Keratinocyte (primary cell): ENCODE measurements around the gene PSMB9. TPM values are rescaled to one million over a fixed set of nuclear protein-coding genes. Genes with fewer than 3 reads are reported as not detected.
A peak's percentile ranks its signal among the peaks of the same experiment; 100 is the strongest.

Experiments
- DNase-seq: peaks from one replicate; pipeline ENCODE4 v3.0.0-alpha.2; 2011; ENCODE audit warnings: low read depth, missing footprints, low spot score
- FAIRE-seq: peaks from 2 replicates; lab custom pipeline; 2011; peaks lifted over from hg19 to GRCh38; lab: Jason Lieb, UNC
- H2AFZ ChIP-seq: 2 replicates; pipeline ENCODE4 v1.6.0; 2012; ENCODE audit warnings: low read length, control low read depth, inconsistent platforms; ENCODE audit not compliant: control insufficient read depth
- H3K27ac ChIP-seq: 2 replicates; pipeline ENCODE4 v1.5.1; 2011; ENCODE audit warnings: low read length; ENCODE audit not compliant: control insufficient read depth, insufficient read depth
- H3K27me3 ChIP-seq: 3 replicates; pipeline ENCODE4 v1.6.0; 2011; ENCODE audit warnings: low read length; ENCODE audit not compliant: control insufficient read depth, insufficient read depth; ENCODE audit errors: extremely low read depth
- H3K36me3 ChIP-seq, 2 experiments: 2 replicates in 1 of 2; 3 replicates in 1 of 2; pipeline ENCODE4 v1.5.1; 2011; ENCODE audit warnings: low read length in 2 of 2, mild to moderate bottlenecking in 1 of 2; ENCODE audit not compliant: control insufficient read depth in 2 of 2, insufficient read depth in 2 of 2; ENCODE audit errors: extremely low read depth in 1 of 2
- H3K4me1 ChIP-seq: 3 replicates; pipeline ENCODE4 v1.5.1; 2011; ENCODE audit warnings: low read length; ENCODE audit not compliant: control insufficient read depth, insufficient read depth; ENCODE audit errors: extremely low read depth
- H3K4me2 ChIP-seq: 3 replicates; pipeline ENCODE4 v1.6.0; 2011; ENCODE audit warnings: low read depth, low read length; ENCODE audit not compliant: control insufficient read depth, insufficient read depth; ENCODE audit errors: extremely low read depth
- H3K4me3 ChIP-seq, 3 experiments: fragments of 200-600 bp in 1 of 3; sonication (generic) in 1 of 3; 2 replicates in 2 of 3; 3 replicates in 1 of 3; pipeline ENCODE4 v1.5.1; 2011 to 2016; ENCODE audit warnings: low read length in 3 of 3, mild to moderate bottlenecking in 3 of 3, control low read depth in 2 of 3, inconsistent platforms in 1 of 3, low read depth in 1 of 3, mixed read lengths in 1 of 3, mixed run types in 1 of 3, moderate library complexity in 1 of 3; ENCODE audit not compliant: control insufficient read depth in 2 of 3, insufficient read depth in 2 of 3; ENCODE audit errors: extremely low read depth in 1 of 3
- H3K79me2 ChIP-seq: 2 replicates; pipeline ENCODE4 v1.6.0; 2012; ENCODE audit warnings: low read length; ENCODE audit not compliant: control insufficient read depth, insufficient read depth
- H3K9ac ChIP-seq: 3 replicates; pipeline ENCODE4 v1.6.0; 2011; ENCODE audit warnings: low read length; ENCODE audit not compliant: control insufficient read depth, insufficient read depth; ENCODE audit errors: extremely low read depth
- H3K9me1 ChIP-seq: 3 replicates; pipeline ENCODE4 v1.6.0; 2011; ENCODE audit warnings: low read length; ENCODE audit not compliant: control insufficient read depth, insufficient read depth; ENCODE audit errors: extremely low read depth
- H3K9me3 ChIP-seq: 2 replicates; pipeline ENCODE4 v1.5.1; 2012; ENCODE audit warnings: low read depth, low read length; ENCODE audit not compliant: control insufficient read depth
- H4K20me1 ChIP-seq: 3 replicates; pipeline ENCODE4 v1.6.0; 2011; ENCODE audit warnings: low read length; ENCODE audit not compliant: control insufficient read depth, insufficient read depth; ENCODE audit errors: extremely low read depth
- CTCF ChIP-seq, 3 experiments: IDR thresholded peaks in 1 of 3; conservative IDR thresholded peaks in 1 of 3; optimal IDR thresholded peaks in 1 of 3; 2 replicates in 2 of 3; 3 replicates in 1 of 3; pipeline versions ENCODE3 to v1.5.1; 2011; ENCODE audit warnings: low read length in 3 of 3, mild to moderate bottlenecking in 3 of 3, moderate library complexity in 2 of 3, control low read depth in 1 of 3, inconsistent platforms in 1 of 3; ENCODE audit not compliant: insufficient read depth in 2 of 3; ENCODE audit errors: extremely low read depth in 1 of 3
- EZH2 ChIP-seq: IDR thresholded peaks from one replicate; pipeline ENCODE4 v1.6.1; 2012; ENCODE audit warnings: inconsistent platforms, mild to moderate bottlenecking, low read length, moderate library complexity
- dilution Hi-C: fragments of 300-500 bp; cut with MboI; formaldehyde crosslinking; loops from one replicate; pipeline ENCODE4 v1.7.0; 2020; ENCODE audit warnings: low sequenced_read_pairs; ENCODE audit not compliant: extremely low pct_ligation_motif_present
- polyA plus RNA-seq, 5 experiments: library from polyadenylated mRNA; depleted of rRNA in 3 of 5; stranded (reverse) in 3 of 5; stranded (forward) in 1 of 5; unstranded in 1 of 5; fragments of >200 nt; gene quantifications; 1 replicate in 1 of 5; 2 replicates in 3 of 5; 3 replicates in 1 of 5; pipeline versions ENCODE4 v1.2.1 to v1.2.3, GENCODE V29; 2011 to 2012; ENCODE audit warnings: missing spikeins in 2 of 5, low read depth in 1 of 5, low replicate concordance in 1 of 5

PSMB9 gene
- polyA plus RNA-seq, 1 donor (not counting 4 experiments of a cell fraction or from before 2014, with no cell fraction given) = 25.4 TPM

DNA sequence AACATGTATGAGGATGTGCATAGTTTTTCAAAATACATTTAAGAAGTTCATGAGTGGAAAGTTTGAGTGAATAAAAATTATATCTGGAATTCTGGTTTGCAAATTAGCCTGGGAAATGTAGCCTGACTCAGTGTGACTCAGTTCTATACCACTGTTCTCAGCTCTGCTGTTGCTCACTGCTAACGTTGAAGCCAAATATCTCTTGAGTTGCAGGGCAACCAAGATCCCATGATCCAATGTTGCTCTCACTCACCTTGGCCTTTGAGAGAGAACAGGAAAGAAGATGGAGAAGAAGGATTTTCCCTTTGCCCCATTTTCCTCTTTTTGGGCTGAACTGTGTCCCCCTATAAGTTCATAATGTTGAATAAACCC, 28.9 kb downstream of the PSMB9 start:
- Histone ChIP-seq H3K27ac (peak overlapping the region; percentile 65), H3K79me2 (no peaks in the 10 kb centered on the region), H3K36me3 (no peaks in the 10 kb centered on the region), H3K27me3 (no peaks in the 10 kb centered on the region), H3K9me3 (no peaks in the 10 kb centered on the region), H4K20me1 (no peaks in the 10 kb centered on the region), H3K4me2 (no peak overlapping the region), H2AFZ (no peak overlapping the region), H3K4me1 (peaks cover 10% of the 10 kb centered on the region), H3K9me1 (no peaks in the 10 kb centered on the region), H3K4me3 (no peak overlapping the region), H3K9ac (no peak overlapping the region)
- dilution Hi-C loops = no loop called here
- FAIRE-seq = peak; percentile 62
- TF ChIP-seq EZH2 = no peak
- TF ChIP-seq CTCF (optimal IDR thresholded peaks at IDR 0.05 in 1 of 3, IDR thresholded peaks at IDR 0.05 in 1 of 3, conservative IDR thresholded peaks at IDR 0.05 in 1 of 3; ENCODE audit: extremely low read depth in 1 of 3, insufficient read depth in 2 of 3, low read length in 3 of 3) = no peak
- DNase-seq = no peak

- no peak overlapping the region for H3K4me3 ChIP-seq
- dilution Hi-C loops = no loop called here
- H3K9me1 ChIP-seq = no peaks in the 10 kb centered on the region
- no peaks in the 10 kb centered on the region for H4K20me1 ChIP-seq
- DNase-seq (no peak), FAIRE-seq (no peak)
- no peaks in the 10 kb centered on the region for H3K27me3 ChIP-seq
- no peaks in the 10 kb centered on the region for H3K79me2 ChIP-seq
- no peak overlapping the region for H3K27ac ChIP-seq
- no peaks in the 10 kb centered on the region for H3K9me3 ChIP-seq
- H3K9ac ChIP-seq = no peak overlapping the region
- peaks cover 10% of the 10 kb centered on the region for H3K4me1 ChIP-seq
- H3K36me3 ChIP-seq = no peaks in the 10 kb centered on the region
- H3K4me2 ChIP-seq = no peak overlapping the region
- H2AFZ ChIP-seq = no peak overlapping the region
- no peak for TF ChIP-seq CTCF (optimal IDR thresholded peaks at IDR 0.05 in 1 of 3, IDR thresholded peaks at IDR 0.05 in 1 of 3, conservative IDR thresholded peaks at IDR 0.05 in 1 of 3; ENCODE audit: extremely low read depth in 1 of 3, insufficient read depth in 2 of 3, low read length in 3 of 3)
- TF ChIP-seq EZH2 = no peak
Measured at GRCh38 chr6:32883789-32884188, 29.8 kb downstream of the PSMB9 start.
